HCT116 (cell line): ENCODE measurements around the gene POLA2. TPM values are rescaled to one million over a fixed set of nuclear protein-coding genes. Genes with fewer than 3 reads are reported as not detected.
A peak's percentile ranks its signal among the peaks of the same experiment; 100 is the strongest.

Experiments
- ATAC-seq: fragments of 200-7000 bp; cut with Tn5 transposase; 2 replicates; pipeline ENCODE4 v1.9.1; 2020; ENCODE audit warnings: mild to moderate bottlenecking, moderate library complexity
- BruUV-seq: library from RNA; stranded (reverse); fragments of 400-500 nt; replicated peaks from 2 replicates; lab custom pipeline; 2021; lab: Mats Ljungman, UMichigan
- CTCF ChIA-PET: fragments of 300-600 bp; sonication (Branson Sonifier 250); formaldehyde crosslinking; loops from one replicate; lab custom pipeline; 2021; ENCODE audit warnings: antibody characterized with exemption; lab: Charles Lee
- POLR2A ChIA-PET: fragments of 300-600, 350-600 bp; sonication (Branson Sonifier 250); formaldehyde crosslinking; loops from one replicate; lab custom pipeline; 2021; ENCODE audit warnings: antibody characterized with exemption; lab: Charles Lee
- RAD21 ChIA-PET, 2 experiments: fragments of 300-600 bp; sonication (Branson Sonifier 250); formaldehyde crosslinking; loops; one replicate each; lab custom pipeline; 2023; ENCODE audit warnings: low total read pairs in 2 of 2; ENCODE audit not compliant: uncharacterized antibody in 2 of 2, unreplicated experiment in 2 of 2, low non-redundant PET in 1 of 2; lab: Charles Lee
- DNase-seq: peaks from one replicate; pipeline ENCODE4 v3.0.0-alpha.2; 2010; ENCODE audit warnings: low read depth, low spot score
- H2AFZ ChIP-seq: fragments of 200-600 bp; shearing (Covaris generic), sonication (generic); 2 replicates; pipeline ENCODE4 v1.6.1; 2017; ENCODE audit warnings: low read depth, mixed run types, mixed read lengths, antibody characterized with exemption, low read length; ENCODE audit not compliant: poor library complexity, severe bottlenecking
- H3K27ac ChIP-seq: 2 replicates; pipeline ENCODE4 v1.5.1; 2012; ENCODE audit warnings: low read depth, low read length
- H3K27me3 ChIP-seq: fragments of 200-600 bp; sonication (generic); 2 replicates; pipeline ENCODE4 v1.6.1; 2016; ENCODE audit warnings: mixed run types, low read length, mixed read lengths; ENCODE audit not compliant: insufficient read depth
- H3K36me3 ChIP-seq, 2 experiments: fragments of 200-500 bp in 1 of 2; fragments of 200-600 bp in 1 of 2; sonication (Bioruptor generic) in 1 of 2; sonication (generic) in 1 of 2; 2 replicates each; pipeline versions ENCODE4 v1.5.1 to v1.6.1; 2014 to 2016; ENCODE audit warnings: low read length in 2 of 2, inconsistent platforms in 1 of 2, mixed read lengths in 1 of 2, mixed run types in 1 of 2; ENCODE audit not compliant: insufficient read depth in 2 of 2, control insufficient read depth in 1 of 2
- H3K4me1 ChIP-seq, 2 experiments: fragments of 200-600 bp in 1 of 2; sonication (generic) in 1 of 2; 2 replicates each; pipeline versions ENCODE4 v1.5.1 to v1.6.1; 2012 to 2017; ENCODE audit warnings: low read length in 2 of 2, inconsistent platforms in 1 of 2, mild to moderate bottlenecking in 1 of 2, mixed read lengths in 1 of 2, mixed run types in 1 of 2, moderate library complexity in 1 of 2; ENCODE audit not compliant: insufficient read depth in 2 of 2, control insufficient read depth in 1 of 2
- H3K4me2 ChIP-seq: fragments of 200-600 bp; sonication (generic); 2 replicates; pipeline ENCODE4 v1.6.1; 2017; ENCODE audit warnings: mixed run types, low read length, mixed read lengths
- H3K4me3 ChIP-seq, 2 experiments: fragments of 200-600 bp in 1 of 2; sonication (generic) in 1 of 2; replicated peaks in 1 of 2; 2 replicates each; pipeline ENCODE4 v1.5.1; 2011 to 2016; ENCODE audit warnings: low read length in 2 of 2, control low read depth in 1 of 2, low read depth in 1 of 2, mild to moderate bottlenecking in 1 of 2, mixed read lengths in 1 of 2, mixed run types in 1 of 2
- H3K79me2 ChIP-seq: fragments of 200-600 bp; sonication (generic); 2 replicates; pipeline ENCODE4 v1.6.1; 2017; ENCODE audit warnings: mild to moderate bottlenecking, mixed run types, low read length, moderate library complexity, mixed read lengths; ENCODE audit not compliant: insufficient read depth
- H3K9ac ChIP-seq: fragments of 200-600 bp; sonication (generic); 2 replicates; pipeline ENCODE4 v1.6.1; 2016; ENCODE audit warnings: low read length, mixed read lengths
- H3K9me2 ChIP-seq: fragments of 200-600 bp; sonication (generic), shearing (Covaris generic); 2 replicates; pipeline ENCODE4 v1.6.1; 2017; ENCODE audit warnings: mixed run types, mild to moderate bottlenecking, moderate library complexity; ENCODE audit not compliant: insufficient read depth
- H3K9me3 ChIP-seq, 2 experiments: fragments of 200-500 bp in 1 of 2; fragments of 200-600 bp in 1 of 2; sonication (Bioruptor generic) in 1 of 2; sonication (generic) in 1 of 2; 2 replicates each; pipeline ENCODE4 v1.6.1; 2014 to 2017; ENCODE audit warnings: low read length in 2 of 2, mixed read lengths in 2 of 2, inconsistent platforms in 1 of 2, low read depth in 1 of 2, mild to moderate bottlenecking in 1 of 2, mixed run types in 1 of 2, moderate library complexity in 1 of 2; ENCODE audit not compliant: control insufficient read depth in 1 of 2, insufficient read depth in 1 of 2
- H4K20me1 ChIP-seq: fragments of 200-600 bp; sonication (generic), shearing (Covaris generic); 2 replicates; pipeline ENCODE4 v1.6.1; 2017; ENCODE audit warnings: mixed run types, mild to moderate bottlenecking, moderate library complexity; ENCODE audit not compliant: insufficient read depth
- CBX3 ChIP-seq: IDR thresholded peaks from 2 replicates; pipeline ENCODE4 v1.6.1; 2012; ENCODE audit warnings: low read depth
- EZH2phosphoT487 ChIP-seq: fragments of 200-600 bp; IDR thresholded peaks from 2 replicates; pipeline ENCODE4 v1.6.1; 2018; ENCODE audit warnings: antibody characterized with exemption, borderline replicate concordance
- FOSL1 ChIP-seq: IDR thresholded peaks from 2 replicates; pipeline ENCODE4 v1.6.1; 2012; ENCODE audit warnings: low read depth
- JUND ChIP-seq: IDR thresholded peaks from 2 replicates; pipeline ENCODE4 v1.6.1; 2012
- POLR2AphosphoS5 ChIP-seq: IDR thresholded peaks from 2 replicates; pipeline ENCODE4 v1.6.1; 2011; ENCODE audit warnings: mild to moderate bottlenecking, low read depth, low read length, moderate library complexity
- RAD21 ChIP-seq: IDR thresholded peaks from 2 replicates; pipeline ENCODE4 v1.6.1; 2012; ENCODE audit warnings: low read depth, mild to moderate bottlenecking
- SIN3A ChIP-seq: IDR thresholded peaks from 2 replicates; pipeline ENCODE4 v1.6.1; 2012; ENCODE audit warnings: low read depth
- SP1 ChIP-seq: IDR thresholded peaks from 2 replicates; pipeline ENCODE4 v1.6.1; 2012; ENCODE audit warnings: low read depth
- TCF7L2 ChIP-seq: IDR thresholded peaks from 2 replicates; pipeline ENCODE4 v1.7.0; 2011; ENCODE audit warnings: borderline replicate concordance, inconsistent platforms; ENCODE audit not compliant: insufficient read depth, insufficient read length; ENCODE audit errors: extremely low read depth
- ZFX ChIP-seq: fragments of 450-650 bp; IDR thresholded peaks from 2 replicates; pipeline ENCODE4 v1.6.1; 2017
- intact Hi-C: fragments of 100-400 bp; cut with micrococcal nuclease; formaldehyde crosslinking; loops from 2 replicates; pipeline ENCODE4 v1.10.0; 2022
- total RNA-seq: library from RNA; stranded (reverse); gene quantifications from one replicate; pipeline ENCODE4 v1.2.1, GENCODE V29; 2021; ENCODE audit not compliant: unreplicated experiment
- TF ChIP-seq, protein P1 (sequence below): IDR thresholded peaks from 2 replicates; pipeline ENCODE4 v1.6.1; 2012; ENCODE audit warnings: low read depth
- TF ChIP-seq, protein P2 (sequence below): IDR thresholded peaks from 2 replicates; pipeline ENCODE4 v1.6.1; 2012

Gene POLA2
- total RNA-seq, 1 experiment from 2014 or later: 20.0 TPM

GRCh38 chr11:65213322-65214211 lies 48.2 kb upstream of the POLA2 start:
- H3K4me2 ChIP-seq: no peak overlapping the region
- peaks cover 0 to 8% of the 10 kb centered on the region in 2 experiments; a peak in 1 of 4 replicates for H3K4me1 ChIP-seq
- no peak for DNase-seq
- RAD21 ChIA-PET: no interaction called here
- no peaks in the 10 kb centered on the region for H3K9me3 ChIP-seq
- POLR2A ChIA-PET: no interaction called here
- H3K27ac ChIP-seq: no peak overlapping the region
- ATAC-seq: 0 out of 2 replicates have a peak, but pooled peaks have one; percentile 11
- intact Hi-C loops: no loop called here
- no peaks in the 10 kb centered on the region for H4K20me1 ChIP-seq
- BruUV-seq: no TSS peak
- 0 out of 2 replicates have a peak, but pooled peaks have one; percentile 17 for TF ChIP-seq POLR2AphosphoS5
- no peak for TF ChIP-seq RAD21
- no peak for TF ChIP-seq CBX3
- TF ChIP-seq TCF7L2: no peak
- no peak for TF ChIP-seq ZFX
- TF ChIP-seq SIN3A: no peak
- no peaks in the 10 kb centered on the region for H3K9me2 ChIP-seq
- H3K79me2 ChIP-seq: no peaks in the 10 kb centered on the region
- H3K36me3 ChIP-seq: peaks cover 9 to 29% of the 10 kb centered on the region in 2 experiments; a peak in 3 of 4 replicates
- H2AFZ ChIP-seq: no peak overlapping the region
- CTCF ChIA-PET: no interaction called here
- H3K27me3 ChIP-seq: no peaks in the 10 kb centered on the region
- H3K4me3 ChIP-seq: no peak overlapping the region
- no peak overlapping the region for H3K9ac ChIP-seq

DNA sequence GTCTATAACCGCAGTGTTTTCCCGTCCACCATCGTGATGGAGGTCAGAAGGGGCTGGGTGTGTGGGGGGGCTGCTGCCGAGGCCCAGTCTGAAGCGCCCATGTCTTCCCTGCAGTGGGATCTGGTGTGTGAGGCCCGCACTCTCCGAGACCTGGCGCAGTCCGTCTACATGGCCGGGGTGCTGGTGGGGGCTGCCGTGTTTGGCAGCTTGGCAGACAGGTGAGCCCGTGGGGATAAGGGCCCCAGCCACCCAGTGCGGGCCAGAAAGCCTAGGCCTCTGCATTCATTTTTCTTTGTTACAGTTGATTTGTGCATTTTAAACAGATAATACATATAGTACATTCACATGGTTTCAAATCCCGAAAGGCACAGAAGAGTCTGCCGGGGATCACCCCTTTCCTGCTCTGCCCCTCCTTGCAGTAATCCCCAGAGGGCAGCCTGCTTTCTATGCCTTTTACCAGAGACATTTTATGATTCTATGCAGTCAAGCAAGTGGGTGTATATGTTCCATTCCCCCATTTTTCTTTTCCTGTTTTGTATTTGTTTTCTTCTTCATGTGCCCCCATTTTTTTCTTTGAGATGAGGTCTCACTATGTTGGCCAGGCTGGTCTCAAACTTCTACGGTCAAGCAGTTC lies 47.4 kb upstream of the POLA2 start:
- no peak overlapping the region for H3K4me2 ChIP-seq
- no peak overlapping the region for H3K27ac ChIP-seq
- no peaks in the 10 kb centered on the region for H3K9me3 ChIP-seq
- no peak for ATAC-seq
- H3K9ac ChIP-seq: no peak overlapping the region
- RAD21 ChIA-PET: no interaction called here
- H3K9me2 ChIP-seq: no peaks in the 10 kb centered on the region
- CTCF ChIA-PET: interaction anchor here (0.6 kb wide), 1 partner anchor 29 kb away, joined by 3 read pairs; no protein-coding TSS in a partner anchor
- POLR2A ChIA-PET: no interaction called here
- H3K4me1 ChIP-seq: peaks cover 0 to 9% of the 10 kb centered on the region in 2 experiments; a peak in 1 of 4 replicates
- H2AFZ ChIP-seq: no peak overlapping the region
- intact Hi-C loops: no loop called here
- no peak for DNase-seq
- no peaks in the 10 kb centered on the region for H4K20me1 ChIP-seq
- BruUV-seq: no TSS peak
- H3K4me3 ChIP-seq: no peak overlapping the region
- peaks cover 9 to 22% of the 10 kb centered on the region in 2 experiments; a peak in 3 of 4 replicates for H3K36me3 ChIP-seq
- no peaks in the 10 kb centered on the region for H3K79me2 ChIP-seq
- no peaks in the 10 kb centered on the region for H3K27me3 ChIP-seq
- TF ChIP-seq TCF7L2: no peak
- TF ChIP-seq, protein P1, sequence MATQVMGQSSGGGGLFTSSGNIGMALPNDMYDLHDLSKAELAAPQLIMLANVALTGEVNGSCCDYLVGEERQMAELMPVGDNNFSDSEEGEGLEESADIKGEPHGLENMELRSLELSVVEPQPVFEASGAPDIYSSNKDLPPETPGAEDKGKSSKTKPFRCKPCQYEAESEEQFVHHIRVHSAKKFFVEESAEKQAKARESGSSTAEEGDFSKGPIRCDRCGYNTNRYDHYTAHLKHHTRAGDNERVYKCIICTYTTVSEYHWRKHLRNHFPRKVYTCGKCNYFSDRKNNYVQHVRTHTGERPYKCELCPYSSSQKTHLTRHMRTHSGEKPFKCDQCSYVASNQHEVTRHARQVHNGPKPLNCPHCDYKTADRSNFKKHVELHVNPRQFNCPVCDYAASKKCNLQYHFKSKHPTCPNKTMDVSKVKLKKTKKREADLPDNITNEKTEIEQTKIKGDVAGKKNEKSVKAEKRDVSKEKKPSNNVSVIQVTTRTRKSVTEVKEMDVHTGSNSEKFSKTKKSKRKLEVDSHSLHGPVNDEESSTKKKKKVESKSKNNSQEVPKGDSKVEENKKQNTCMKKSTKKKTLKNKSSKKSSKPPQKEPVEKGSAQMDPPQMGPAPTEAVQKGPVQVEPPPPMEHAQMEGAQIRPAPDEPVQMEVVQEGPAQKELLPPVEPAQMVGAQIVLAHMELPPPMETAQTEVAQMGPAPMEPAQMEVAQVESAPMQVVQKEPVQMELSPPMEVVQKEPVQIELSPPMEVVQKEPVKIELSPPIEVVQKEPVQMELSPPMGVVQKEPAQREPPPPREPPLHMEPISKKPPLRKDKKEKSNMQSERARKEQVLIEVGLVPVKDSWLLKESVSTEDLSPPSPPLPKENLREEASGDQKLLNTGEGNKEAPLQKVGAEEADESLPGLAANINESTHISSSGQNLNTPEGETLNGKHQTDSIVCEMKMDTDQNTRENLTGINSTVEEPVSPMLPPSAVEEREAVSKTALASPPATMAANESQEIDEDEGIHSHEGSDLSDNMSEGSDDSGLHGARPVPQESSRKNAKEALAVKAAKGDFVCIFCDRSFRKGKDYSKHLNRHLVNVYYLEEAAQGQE: no peak
- no peak for TF ChIP-seq EZH2phosphoT487
- TF ChIP-seq SP1: no peak
- TF ChIP-seq, protein P2, sequence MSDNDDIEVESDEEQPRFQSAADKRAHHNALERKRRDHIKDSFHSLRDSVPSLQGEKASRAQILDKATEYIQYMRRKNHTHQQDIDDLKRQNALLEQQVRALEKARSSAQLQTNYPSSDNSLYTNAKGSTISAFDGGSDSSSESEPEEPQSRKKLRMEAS: no peak
- no peak for TF ChIP-seq ZFX
- TF ChIP-seq FOSL1: no peak
- TF ChIP-seq JUND: no peak
- no peak for TF ChIP-seq RAD21
